OCI-LY7 (cell line): ENCODE results near the gene CHST6.

Experiments used
- EZH2phosphoT487 ChIP-seq: fragments of 200-600 bp; sonication (generic); IDR thresholded peaks from 2 replicates; pipeline ENCODE4 v1.6.1; 2018; ENCODE audit warnings: low read depth, borderline replicate concordance, mild to moderate bottlenecking, mixed run types, antibody characterized with exemption, low read length, moderate library complexity, mixed read lengths
- TF ChIP-seq, protein P1 (sequence below): fragments of 200-600 bp; sonication (generic); conservative IDR thresholded peaks from 2 replicates; pipeline ENCODE4 v1.5.1; 2014; ENCODE audit warnings: mild to moderate bottlenecking, antibody characterized with exemption, low read length, moderate library complexity, mixed read lengths

DNA sequence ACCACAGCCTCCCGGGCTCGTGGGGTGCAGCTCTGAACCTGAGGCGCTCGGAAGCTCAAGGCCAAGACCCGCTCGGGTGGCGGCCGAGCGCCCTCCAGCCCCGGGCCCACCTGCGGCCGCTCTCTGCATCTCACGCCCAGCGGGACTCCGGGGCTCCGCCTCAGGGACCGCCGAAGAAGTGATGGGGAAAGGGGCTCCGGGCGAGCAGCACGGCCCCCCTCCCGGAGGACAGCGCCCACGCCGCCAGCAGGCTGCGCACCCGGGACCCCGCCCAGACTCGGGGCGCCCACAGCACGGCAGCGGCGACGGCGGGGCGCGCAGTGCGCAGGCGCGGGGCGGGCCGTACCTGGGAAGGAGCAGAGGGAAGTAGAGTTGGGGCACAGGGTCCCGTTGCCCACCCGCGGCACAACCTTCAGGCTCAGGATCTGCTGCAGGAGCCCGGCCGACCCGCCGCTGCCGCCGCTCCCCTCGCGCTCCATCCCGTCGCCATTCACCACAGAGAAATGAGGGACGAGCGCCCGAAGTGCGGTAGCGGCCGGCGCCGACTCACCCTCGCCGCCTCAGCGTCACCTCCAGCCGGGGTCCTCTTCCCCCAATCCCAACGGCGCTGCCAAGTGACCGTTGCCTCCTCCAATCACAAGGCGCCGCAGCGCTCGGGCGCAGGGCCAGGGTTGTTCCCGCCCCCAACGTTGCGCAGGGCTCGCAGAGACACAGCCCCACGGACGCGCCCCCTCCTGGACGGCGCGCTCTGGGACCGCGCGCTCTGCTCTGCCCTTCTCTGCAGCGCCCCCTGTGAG lies 30.9 kb downstream of the CHST6 start, which contains the start of gene TMEM170A:
- TF ChIP-seq, protein P1, sequence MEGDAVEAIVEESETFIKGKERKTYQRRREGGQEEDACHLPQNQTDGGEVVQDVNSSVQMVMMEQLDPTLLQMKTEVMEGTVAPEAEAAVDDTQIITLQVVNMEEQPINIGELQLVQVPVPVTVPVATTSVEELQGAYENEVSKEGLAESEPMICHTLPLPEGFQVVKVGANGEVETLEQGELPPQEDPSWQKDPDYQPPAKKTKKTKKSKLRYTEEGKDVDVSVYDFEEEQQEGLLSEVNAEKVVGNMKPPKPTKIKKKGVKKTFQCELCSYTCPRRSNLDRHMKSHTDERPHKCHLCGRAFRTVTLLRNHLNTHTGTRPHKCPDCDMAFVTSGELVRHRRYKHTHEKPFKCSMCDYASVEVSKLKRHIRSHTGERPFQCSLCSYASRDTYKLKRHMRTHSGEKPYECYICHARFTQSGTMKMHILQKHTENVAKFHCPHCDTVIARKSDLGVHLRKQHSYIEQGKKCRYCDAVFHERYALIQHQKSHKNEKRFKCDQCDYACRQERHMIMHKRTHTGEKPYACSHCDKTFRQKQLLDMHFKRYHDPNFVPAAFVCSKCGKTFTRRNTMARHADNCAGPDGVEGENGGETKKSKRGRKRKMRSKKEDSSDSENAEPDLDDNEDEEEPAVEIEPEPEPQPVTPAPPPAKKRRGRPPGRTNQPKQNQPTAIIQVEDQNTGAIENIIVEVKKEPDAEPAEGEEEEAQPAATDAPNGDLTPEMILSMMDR = peak; percentile 100
- no peak for TF ChIP-seq EZH2phosphoT487
